Diencephalon (tissue), 1 donor: ENCODE measurements around the gene TRIM31. TPM values are rescaled to one million over a fixed set of nuclear protein-coding genes. Genes with fewer than 3 reads are reported as not detected.

Experiments
- small RNA-seq: library from RNA; depleted of rRNA; stranded (forward); fragments of <200 nt; gene quantifications from one replicate; pipeline ENCODE3, GENCODE V24; 2014
- total RNA-seq: library from RNA; depleted of rRNA; stranded (reverse); fragments of >200 nt; gene quantifications from one replicate; pipeline ENCODE4 v1.2.3, GENCODE V29; 2014

Gene TRIM31, protein sequence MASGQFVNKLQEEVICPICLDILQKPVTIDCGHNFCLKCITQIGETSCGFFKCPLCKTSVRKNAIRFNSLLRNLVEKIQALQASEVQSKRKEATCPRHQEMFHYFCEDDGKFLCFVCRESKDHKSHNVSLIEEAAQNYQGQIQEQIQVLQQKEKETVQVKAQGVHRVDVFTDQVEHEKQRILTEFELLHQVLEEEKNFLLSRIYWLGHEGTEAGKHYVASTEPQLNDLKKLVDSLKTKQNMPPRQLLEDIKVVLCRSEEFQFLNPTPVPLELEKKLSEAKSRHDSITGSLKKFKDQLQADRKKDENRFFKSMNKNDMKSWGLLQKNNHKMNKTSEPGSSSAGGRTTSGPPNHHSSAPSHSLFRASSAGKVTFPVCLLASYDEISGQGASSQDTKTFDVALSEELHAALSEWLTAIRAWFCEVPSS
- total RNA-seq = not detected

DNA sequence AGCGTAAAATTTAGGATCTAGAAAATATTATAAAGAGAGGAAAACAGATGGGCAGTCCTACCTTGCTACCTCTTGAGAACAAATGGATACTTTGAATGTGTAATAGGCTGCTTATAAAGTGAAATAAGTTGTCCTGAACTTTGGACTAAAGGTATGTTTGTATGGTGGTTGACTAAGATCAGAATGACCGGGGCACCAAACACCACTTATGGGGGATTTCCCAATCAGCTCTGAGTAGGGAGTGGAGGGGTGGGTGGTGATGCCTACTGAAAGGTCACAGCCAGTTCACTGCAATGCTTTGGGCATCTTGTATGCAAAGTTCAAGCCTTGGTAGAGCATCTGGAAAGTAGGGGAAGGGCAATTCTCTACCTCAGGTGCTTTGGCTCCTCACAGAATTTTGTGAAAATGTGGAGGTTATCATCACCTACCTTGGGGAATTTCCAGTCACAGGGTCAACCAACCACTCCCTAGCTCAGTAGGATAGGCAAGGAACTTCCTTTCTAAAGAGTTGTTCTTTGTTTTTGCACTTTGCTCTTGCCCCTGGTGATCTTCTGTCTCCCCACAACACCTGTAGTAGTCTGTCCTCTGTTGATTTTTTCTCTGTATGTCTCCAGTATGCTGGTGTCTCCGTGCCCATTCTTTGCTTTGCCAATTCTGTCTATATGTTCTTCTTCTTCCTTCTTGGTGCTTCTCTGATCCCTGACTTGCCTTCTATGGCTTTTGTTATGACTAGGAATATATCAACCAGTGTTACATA lies at the start of gene TRIM31:
TSS of gene TRIM31 (minus strand) at position 88 of the 757 bp plus-strand sequence. CDS start 285 bp downstream, outside the sequence.

DNA sequence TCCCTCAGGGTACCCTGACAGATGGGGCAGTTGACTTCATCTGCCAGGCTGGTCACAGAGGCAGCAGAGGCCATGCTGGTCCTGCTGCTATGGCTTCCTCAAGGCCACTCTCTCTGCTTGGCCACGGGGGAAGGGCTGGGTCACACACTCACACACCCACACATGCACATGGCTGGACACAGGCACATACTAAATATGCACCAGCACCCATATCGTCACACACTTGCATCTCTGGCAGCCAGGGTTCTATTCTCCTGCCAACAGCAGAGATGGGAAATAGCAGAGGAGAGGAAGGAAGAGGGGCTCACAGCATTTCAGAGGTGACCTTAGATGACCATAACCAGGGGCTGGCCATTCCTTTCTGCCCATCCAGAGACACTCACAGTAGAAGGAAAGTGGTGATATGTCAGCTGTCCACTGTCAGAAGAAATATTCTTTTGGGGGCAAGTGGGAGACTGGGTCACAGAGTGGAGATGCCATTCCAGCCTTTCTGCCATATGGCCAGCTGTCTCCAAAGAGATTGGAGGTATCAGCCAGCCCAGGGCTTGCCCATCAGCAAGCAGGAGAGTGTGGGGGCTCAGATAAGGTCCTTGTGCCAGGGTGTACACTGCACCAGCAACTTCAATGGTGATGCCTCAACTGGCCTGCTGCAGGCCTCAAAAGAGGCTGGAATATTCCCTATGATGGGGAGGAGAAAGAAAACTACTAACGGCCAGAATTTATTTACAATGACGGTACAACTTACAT lies 48.1 kb upstream of the TRIM31 start, which contains the start of gene TRIM10:
TSS of gene TRIM10 (minus strand) at position 427 of the 747 bp plus-strand sequence. CDS start at position 74, 353 bp downstream.

DNA sequence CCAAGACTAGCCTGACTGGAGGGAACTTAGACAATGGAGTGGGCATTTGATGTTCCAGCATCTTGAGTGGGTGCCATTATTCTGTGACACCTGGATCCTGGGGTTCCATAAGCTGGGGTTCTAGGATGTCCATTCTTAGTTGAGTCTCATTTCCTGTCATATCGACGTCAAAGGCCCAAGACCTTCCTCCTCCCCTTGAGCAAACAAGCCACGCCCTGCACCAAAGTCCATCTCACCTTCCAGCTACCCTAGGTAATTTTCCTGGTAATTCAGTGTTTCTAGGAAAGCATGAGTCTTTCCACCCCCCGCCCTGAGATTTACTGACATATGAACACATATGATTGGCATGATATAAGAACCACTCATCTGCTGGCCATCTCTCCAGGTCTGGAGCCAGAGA lies 22.9 kb upstream of the TRIM31 start, which contains the start of gene TRIM40:
TSS of gene TRIM40 (plus strand) at position 384 of the 400 bp plus-strand sequence. CDS start 897 bp downstream, outside the sequence.

DNA sequence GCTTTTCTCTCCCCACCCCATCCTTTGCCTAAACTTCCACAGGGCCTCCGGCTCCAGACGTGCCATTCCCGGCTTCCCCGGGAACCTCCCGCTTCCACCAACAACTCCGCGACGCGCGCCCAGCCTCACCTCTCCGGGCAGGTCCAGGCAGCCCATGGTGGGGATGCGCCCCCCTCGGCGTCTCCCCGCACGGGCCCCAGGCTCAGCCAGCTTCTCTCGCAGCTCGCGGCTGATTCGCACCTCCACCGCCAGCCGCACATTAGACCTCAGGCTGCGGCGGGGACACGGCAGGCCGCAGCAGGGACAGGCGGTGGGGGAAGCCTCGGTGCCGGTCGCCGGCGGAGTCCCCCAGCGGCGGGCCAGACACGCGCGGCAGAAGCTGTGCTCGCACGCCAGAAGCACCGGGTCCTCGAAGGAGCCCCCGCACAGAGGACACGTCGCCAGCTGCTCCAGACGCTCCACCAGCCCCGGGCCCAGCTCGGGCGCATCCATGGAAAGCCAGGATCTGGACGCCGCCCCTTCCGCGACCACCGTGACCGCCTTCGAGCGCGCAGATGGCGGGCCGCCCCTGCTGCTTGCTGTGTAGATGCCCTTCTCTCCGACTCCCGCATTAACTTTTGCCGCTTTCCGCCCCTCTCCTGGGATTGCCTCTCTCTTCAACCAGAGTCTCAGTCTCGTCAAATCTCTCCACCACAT lies 37.6 kb downstream of the TRIM31 start, which contains the start of gene RNF39:
TSS of gene RNF39 (minus strand) at position 676 of the 696 bp plus-strand sequence. CDS start at position 492, 184 bp downstream.

DNA sequence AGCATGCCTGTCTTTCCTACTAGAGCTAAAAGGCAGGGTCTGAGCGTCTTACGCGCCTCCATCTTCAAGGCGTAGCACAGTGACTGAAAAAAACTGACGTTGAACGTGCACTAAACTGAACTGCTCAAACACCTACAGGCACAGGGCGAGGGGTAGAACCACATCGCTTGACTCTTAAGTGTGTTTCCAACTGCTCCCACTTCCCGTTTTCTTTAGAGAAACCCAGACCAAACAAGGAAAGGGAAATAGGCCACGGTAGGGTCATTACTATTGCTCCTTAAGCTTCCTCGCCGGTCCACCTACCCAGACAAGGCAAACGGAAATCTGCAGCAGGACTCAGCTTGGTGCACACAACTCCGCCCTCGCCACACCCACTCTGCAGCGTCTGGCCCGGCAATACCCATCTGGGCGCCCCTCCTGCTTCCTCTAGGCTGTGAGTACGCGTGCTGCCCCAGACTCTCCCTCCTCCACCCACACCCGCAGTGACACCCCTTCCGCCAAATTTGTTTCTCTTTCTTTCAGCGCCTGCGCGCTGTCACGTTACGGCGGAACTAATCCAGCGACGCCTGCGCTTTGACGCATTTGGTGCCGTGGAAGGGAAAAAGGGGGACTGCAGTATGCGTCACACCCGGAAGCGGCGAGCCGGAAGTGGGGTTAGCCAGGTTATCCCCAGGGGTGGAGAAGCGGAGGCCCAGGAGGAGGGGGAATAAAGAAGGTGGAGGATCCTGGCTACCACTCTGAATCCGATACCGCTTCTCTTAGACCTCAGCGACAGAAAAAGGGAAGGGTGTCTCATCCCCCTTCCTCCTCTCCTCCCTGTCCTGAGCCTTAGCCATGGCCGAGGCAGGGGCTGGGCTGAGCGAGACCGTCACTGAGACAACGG lies 46.1 kb downstream of the TRIM31 start, which contains the start of gene PPP1R11:
TSS of gene PPP1R11 (plus strand) at position 622 of the 883 bp plus-strand sequence. CDS start at position 835, 213 bp downstream.

DNA sequence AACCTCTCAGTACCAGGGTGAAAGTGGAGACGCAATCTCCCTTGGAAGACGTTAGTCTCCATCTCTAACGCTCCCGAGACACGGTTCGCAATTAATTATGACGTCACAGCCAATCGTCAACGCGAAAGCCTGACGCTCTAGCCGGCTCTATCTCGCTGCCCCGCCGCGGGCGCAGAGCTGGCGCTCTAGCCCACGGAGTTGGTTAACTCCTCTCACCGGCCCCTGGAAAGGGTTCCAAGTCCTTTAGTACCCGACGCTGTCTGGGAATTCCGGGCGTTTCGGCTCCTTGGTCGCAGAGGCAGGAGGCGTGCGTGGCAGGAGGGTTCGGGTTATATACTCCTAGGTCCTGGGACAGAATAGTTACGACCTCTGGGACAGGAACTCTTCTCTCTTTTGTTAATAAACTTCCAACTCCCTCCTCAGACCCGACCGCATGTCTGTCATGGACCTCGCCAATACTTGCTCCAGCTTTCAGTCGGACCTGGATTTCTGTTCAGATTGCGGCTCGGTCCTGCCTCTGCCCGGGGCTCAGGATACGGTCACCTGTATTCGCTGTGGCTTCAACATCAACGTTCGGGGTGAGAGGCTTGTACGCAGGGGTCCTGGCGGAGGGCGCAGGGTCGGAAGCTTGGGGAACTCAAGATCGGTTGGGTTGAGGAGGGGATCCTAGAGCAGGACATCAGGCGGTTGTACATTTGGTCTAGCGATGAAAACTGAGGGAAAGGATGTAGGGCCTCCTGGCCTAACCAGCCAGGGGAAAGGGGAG lies 51.6 kb downstream of the TRIM31 start, which contains the start of gene POLR1H:
TSS of gene POLR1H (plus strand) at position 174 of the 766 bp plus-strand sequence. CDS start at position 434, 260 bp downstream.

Small RNA genes lying within 50 kb of the gene (small RNA-seq; reads per million reads assigned to genes)
- gene RF00554 (not detected), gene RF02219 (not detected), gene RF02220 (not detected)

Other genes starting within 250 kb of the TRIM31 start
- 72.7 TPM for gene HLA-A, start 170.6 kb downstream of the TRIM31 start, total RNA-seq
- 14.1 TPM for gene POLR1H, start 51.8 kb downstream of the TRIM31 start, total RNA-seq
- gene PPP1R11, start 45.9 kb downstream of the TRIM31 start, total RNA-seq = 29.3 TPM
- not detected for gene RNF39, start 37.3 kb downstream of the TRIM31 start, total RNA-seq
- not detected for gene TRIM40, start 23.1 kb upstream of the TRIM31 start, total RNA-seq
- 0.23 TPM for gene TRIM10, start 48.1 kb upstream of the TRIM31 start, total RNA-seq
- not detected for gene TRIM15, start 50.5 kb upstream of the TRIM31 start, total RNA-seq
- gene TRIM26, start 100.3 kb upstream of the TRIM31 start, total RNA-seq = 21.7 TPM
- gene TRIM39, start 213.8 kb upstream of the TRIM31 start, total RNA-seq = 8.3 TPM
- 16.4 TPM for gene RPP21, start 232.1 kb upstream of the TRIM31 start, total RNA-seq